Measurements from ENCODE around the gene SLC43A3. TPM values are rescaled to one million over a fixed set of nuclear protein-coding genes. Genes with fewer than 3 reads are reported as not detected.

Gene SLC43A3
- total and polyA plus RNA-seq, 2 donors (not counting 3 experiments of a cell fraction or from before 2014, with no cell fraction given): 68.9 to 104 TPM

DNA sequence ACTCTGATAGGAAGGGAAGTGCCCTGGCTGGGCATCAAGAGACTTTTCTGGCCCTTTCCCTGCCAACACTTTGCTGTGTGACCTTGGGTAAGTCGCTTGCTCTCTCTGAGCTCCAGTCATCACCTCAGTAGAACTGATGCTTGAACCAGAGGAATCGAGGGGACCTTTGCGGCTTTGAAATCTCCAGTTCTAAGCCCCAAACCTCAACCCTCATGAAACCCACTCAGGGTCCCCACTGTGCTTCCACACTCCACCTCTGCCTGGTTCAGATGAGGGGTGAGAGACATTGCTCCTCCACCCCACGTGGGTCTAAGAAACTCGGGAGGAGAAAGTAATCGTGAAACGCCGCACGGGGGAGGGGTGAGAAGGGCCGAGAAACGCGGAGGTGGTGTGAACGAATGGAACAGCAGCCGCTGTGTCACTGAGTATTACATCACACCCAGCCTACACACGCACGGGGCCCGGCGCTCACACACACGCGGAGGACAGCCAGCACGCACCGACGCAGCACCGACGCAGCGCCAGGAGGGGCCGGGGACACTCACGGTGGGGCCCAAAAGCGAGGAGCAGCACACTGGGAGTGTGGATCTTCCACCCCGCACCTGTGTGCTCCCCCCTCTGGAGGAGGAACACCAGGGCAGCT, 37.7 kb upstream of the SLC43A3 start:
- no peak overlapping the region for H3K4me2 ChIP-seq (ENCODE audit: insufficient read depth, low read length)
- intact Hi-C loops (cut with micrococcal nuclease) (no loop called here), dilution Hi-C loops (cut with MboI; ENCODE audit: extremely low pct_ligation_motif_present, low sequenced_read_pairs) (no loop called here)
- FAIRE-seq (no peak), DNase-seq (ENCODE audit: low read depth, low spot score) (no peak)
- no peak overlapping the region for H3K9ac ChIP-seq (replicated peaks; ENCODE audit: extremely low read depth, insufficient read depth, low read length)
- no peaks in the 10 kb centered on the region for H3K9me3 ChIP-seq (replicated peaks; ENCODE audit: control insufficient read depth, insufficient read depth, low read length)
- no peaks in the 10 kb centered on the region for H3K79me2 ChIP-seq (ENCODE audit: control insufficient read depth, insufficient read depth, low read length)
- H4K20me1 ChIP-seq (replicated peaks; ENCODE audit: control insufficient read depth, extremely low read depth, insufficient read depth, low read length): no peaks in the 10 kb centered on the region
- CTCF ChIA-PET: interaction anchor here (1.1 to 1.6 kb wide), 2 partner anchors 12 to 14 kb away, joined by 3 to 5 read pairs; no protein-coding TSS in a partner anchor
- H3K4me1 ChIP-seq (ENCODE audit: control insufficient read depth, extremely low read depth, insufficient read depth, low read length): peaks cover 2% of the 10 kb centered on the region
- POLR2A ChIA-PET: no interaction called here
- H3K36me3 ChIP-seq (ENCODE audit: control insufficient read depth in 2 of 2, extremely low read depth in 1 of 2, insufficient read depth in 2 of 2, low read length in 2 of 2): no peaks in the 10 kb centered on the region
- H3K27me3 ChIP-seq (ENCODE audit: control insufficient read depth in 2 of 2, insufficient read depth in 2 of 2, low read length in 2 of 2): peaks cover 21 to 26% of the 10 kb centered on the region in 2 experiments
- no peak overlapping the region for H3K27ac ChIP-seq (ENCODE audit: insufficient read depth, low read depth, low read length)
- TF ChIP-seq, protein P1, sequence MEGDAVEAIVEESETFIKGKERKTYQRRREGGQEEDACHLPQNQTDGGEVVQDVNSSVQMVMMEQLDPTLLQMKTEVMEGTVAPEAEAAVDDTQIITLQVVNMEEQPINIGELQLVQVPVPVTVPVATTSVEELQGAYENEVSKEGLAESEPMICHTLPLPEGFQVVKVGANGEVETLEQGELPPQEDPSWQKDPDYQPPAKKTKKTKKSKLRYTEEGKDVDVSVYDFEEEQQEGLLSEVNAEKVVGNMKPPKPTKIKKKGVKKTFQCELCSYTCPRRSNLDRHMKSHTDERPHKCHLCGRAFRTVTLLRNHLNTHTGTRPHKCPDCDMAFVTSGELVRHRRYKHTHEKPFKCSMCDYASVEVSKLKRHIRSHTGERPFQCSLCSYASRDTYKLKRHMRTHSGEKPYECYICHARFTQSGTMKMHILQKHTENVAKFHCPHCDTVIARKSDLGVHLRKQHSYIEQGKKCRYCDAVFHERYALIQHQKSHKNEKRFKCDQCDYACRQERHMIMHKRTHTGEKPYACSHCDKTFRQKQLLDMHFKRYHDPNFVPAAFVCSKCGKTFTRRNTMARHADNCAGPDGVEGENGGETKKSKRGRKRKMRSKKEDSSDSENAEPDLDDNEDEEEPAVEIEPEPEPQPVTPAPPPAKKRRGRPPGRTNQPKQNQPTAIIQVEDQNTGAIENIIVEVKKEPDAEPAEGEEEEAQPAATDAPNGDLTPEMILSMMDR (IDR thresholded peaks at IDR 0.05; ENCODE audit: extremely low read depth in 1 of 2, insufficient read depth in 1 of 2, low read depth in 1 of 2, low read length in 2 of 2): no peak
- TF ChIP-seq, protein P2, sequence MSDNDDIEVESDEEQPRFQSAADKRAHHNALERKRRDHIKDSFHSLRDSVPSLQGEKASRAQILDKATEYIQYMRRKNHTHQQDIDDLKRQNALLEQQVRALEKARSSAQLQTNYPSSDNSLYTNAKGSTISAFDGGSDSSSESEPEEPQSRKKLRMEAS (IDR thresholded peaks at IDR 0.05; ENCODE audit: insufficient read depth, insufficient read length): no peak
- TF ChIP-seq POLR2AphosphoS5 (IDR thresholded peaks at IDR 0.05; ENCODE audit: insufficient read depth, low read depth, low read length): no peak
- TF ChIP-seq GATA2 (IDR thresholded peaks at IDR 0.05; ENCODE audit: insufficient read depth, insufficient read length, low read depth, low read length): no peak
- TF ChIP-seq JUN (IDR thresholded peaks at IDR 0.05; ENCODE audit: borderline replicate concordance, insufficient read depth, insufficient read length, low read depth): no peak
- no peak for TF ChIP-seq MYC (IDR thresholded peaks at IDR 0.05; ENCODE audit: low read depth, low read length)
- H3K9me1 ChIP-seq (replicated peaks; ENCODE audit: control insufficient read depth, extremely low read depth, insufficient read depth, low read length): no peaks in the 10 kb centered on the region
- no peak overlapping the region for H2AFZ ChIP-seq (ENCODE audit: low read depth, low read length)
- H3K4me3 ChIP-seq (replicated peaks in 1 of 3; ENCODE audit: insufficient read depth in 1 of 3, low read depth in 1 of 3, low read length in 3 of 3): no peak overlapping the region
- no TSS peak for BruUV-seq (replicated peaks)
